DND-41 (cell line): Measurements from ENCODE around the gene STAG1.

Experiments
- ATAC-seq: fragments of 200-7000 bp; cut with Tn5 transposase; 3 replicates; pipeline ENCODE4 v1.9.1; 2021; ENCODE audit warnings: low read depth; ENCODE audit not compliant: insufficient read depth
- DNase-seq: peaks from one replicate; pipeline ENCODE4 v3.0.0-alpha.2; 2020
- H2AFZ ChIP-seq: 2 replicates; pipeline ENCODE4 v1.6.0; 2012; ENCODE audit warnings: low read depth, low read length
- H3K27ac ChIP-seq: 2 replicates; pipeline ENCODE4 v1.5.1; 2012; ENCODE audit warnings: low read length, inconsistent platforms
- H3K27me3 ChIP-seq: fragments of 200-600 bp; sonication (generic); 2 replicates; pipeline ENCODE4 v1.6.0; 2012; ENCODE audit warnings: low read length, mild to moderate bottlenecking, inconsistent platforms; ENCODE audit not compliant: insufficient read depth, poor library complexity
- H3K36me3 ChIP-seq: 2 replicates; pipeline ENCODE4 v1.5.1; 2012; ENCODE audit warnings: low read length, inconsistent platforms; ENCODE audit not compliant: insufficient read depth
- H3K4me1 ChIP-seq: 2 replicates; pipeline ENCODE4 v1.5.1; 2012; ENCODE audit warnings: mild to moderate bottlenecking, low read length; ENCODE audit not compliant: insufficient read depth
- H3K4me2 ChIP-seq: 2 replicates; pipeline ENCODE4 v1.6.0; 2012; ENCODE audit warnings: mild to moderate bottlenecking, moderate library complexity, low read length, inconsistent platforms; ENCODE audit not compliant: insufficient read depth
- H3K4me3 ChIP-seq, 2 experiments: fragments of 200-600 bp in 1 of 2; shearing (Covaris generic) in 1 of 2; 2 replicates each; pipeline ENCODE4 v1.5.1; 2012 to 2016; ENCODE audit warnings: inconsistent platforms in 2 of 2, low read length in 2 of 2, mild to moderate bottlenecking in 2 of 2, low read depth in 1 of 2, moderate library complexity in 1 of 2
- H3K79me2 ChIP-seq: 2 replicates; pipeline ENCODE4 v1.6.0; 2012; ENCODE audit warnings: low read length, inconsistent platforms; ENCODE audit not compliant: insufficient read depth
- H3K9ac ChIP-seq: 2 replicates; pipeline ENCODE4 v1.6.0; 2012; ENCODE audit warnings: low read depth, mild to moderate bottlenecking, inconsistent platforms, low read length, moderate library complexity
- H3K9me3 ChIP-seq: 2 replicates; pipeline ENCODE4 v1.5.1; 2012; ENCODE audit warnings: low read length, moderate library complexity, mild to moderate bottlenecking, inconsistent platforms; ENCODE audit not compliant: insufficient read depth, severe bottlenecking
- H4K20me1 ChIP-seq: 2 replicates; pipeline ENCODE4 v1.6.0; 2012; ENCODE audit warnings: low read length; ENCODE audit not compliant: insufficient read depth
- CTCF ChIP-seq: IDR thresholded peaks from 2 replicates; pipeline ENCODE4 v1.5.1; 2012; ENCODE audit warnings: borderline replicate concordance, low read length, moderate library complexity, mild to moderate bottlenecking; ENCODE audit not compliant: poor library complexity, severe bottlenecking; ENCODE audit errors: extremely low read depth
- EZH2 ChIP-seq: IDR thresholded peaks from 3 replicates; pipeline ENCODE4 v1.6.1; 2012; ENCODE audit warnings: borderline replicate concordance, low read depth, mild to moderate bottlenecking, moderate library complexity, low read length, inconsistent platforms; ENCODE audit not compliant: severe bottlenecking

Gene STAG1

GRCh38 chr3:136414476-136414875 is 337.7 kb downstream of the STAG1 start:
- Histone ChIP-seq H3K27ac (no peak overlapping the region), H3K9me3 (no peaks in the 10 kb centered on the region), H3K4me1 (no peaks in the 10 kb centered on the region), H3K27me3 (no peaks in the 10 kb centered on the region), H3K9ac (no peak overlapping the region), H3K4me2 (no peak overlapping the region), H3K36me3 (peaks cover 56% of the 10 kb centered on the region), H4K20me1 (no peaks in the 10 kb centered on the region), H3K4me3 (no peak overlapping the region), H2AFZ (no peak overlapping the region), H3K79me2 (no peaks in the 10 kb centered on the region)
- ATAC-seq: no peak
- TF ChIP-seq EZH2: no peak
- no peak for DNase-seq

GRCh38 chr3:136412307-136412706 is 339.9 kb downstream of the STAG1 start:
- ATAC-seq: no peak
- TF ChIP-seq EZH2: no peak
- no peak for TF ChIP-seq CTCF

GRCh38 chr3:136409549-136409948 is 342.6 kb downstream of the STAG1 start:
- no peaks in the 10 kb centered on the region for H3K9me3 ChIP-seq
- TF ChIP-seq EZH2: no peak
- DNase-seq: no peak
- H3K36me3 ChIP-seq: peaks cover 25% of the 10 kb centered on the region
- no peaks in the 10 kb centered on the region for H4K20me1 ChIP-seq
- no peak for ATAC-seq
- no peak overlapping the region for H3K4me2 ChIP-seq
- no peak overlapping the region for H3K27ac ChIP-seq
- H3K79me2 ChIP-seq: no peaks in the 10 kb centered on the region
- H3K9ac ChIP-seq: no peak overlapping the region
- H3K4me1 ChIP-seq: no peaks in the 10 kb centered on the region
- H3K4me3 ChIP-seq: no peak overlapping the region
- no peaks in the 10 kb centered on the region for H3K27me3 ChIP-seq
- H2AFZ ChIP-seq: no peak overlapping the region

More at GRCh38 chr3:136412307-136412706, 339.9 kb downstream of the STAG1 start:
- H3K4me3 ChIP-seq: no peak overlapping the region
- no peaks in the 10 kb centered on the region for H3K4me1 ChIP-seq
- no peak overlapping the region for H3K9ac ChIP-seq
- H3K4me2 ChIP-seq: no peak overlapping the region
- no peak for DNase-seq
- H3K79me2 ChIP-seq: no peaks in the 10 kb centered on the region
- no peaks in the 10 kb centered on the region for H3K9me3 ChIP-seq
- no peak overlapping the region for H3K27ac ChIP-seq
- no peaks in the 10 kb centered on the region for H3K27me3 ChIP-seq
- no peak overlapping the region for H2AFZ ChIP-seq
- peaks cover 40% of the 10 kb centered on the region for H3K36me3 ChIP-seq
- H4K20me1 ChIP-seq: no peaks in the 10 kb centered on the region

GRCh38 chr3:136404056-136404455 is 348.1 kb downstream of the STAG1 start:
- no peak overlapping the region for H2AFZ ChIP-seq

More at GRCh38 chr3:136404056-136404455, 348.1 kb downstream of the STAG1 start:
- ATAC-seq (no peak), DNase-seq (no peak)
- peaks cover 12% of the 10 kb centered on the region; the same call in 1 of the 2 replicates for H3K36me3 ChIP-seq
- no peak overlapping the region for H3K27ac ChIP-seq
- no peak for TF ChIP-seq CTCF
- no peak for TF ChIP-seq EZH2
- H3K4me3 ChIP-seq: no peak overlapping the region
- no peaks in the 10 kb centered on the region for H3K27me3 ChIP-seq
- H3K9me3 ChIP-seq: no peaks in the 10 kb centered on the region
- H3K9ac ChIP-seq: no peak overlapping the region
- H3K4me2 ChIP-seq: no peak overlapping the region
- H4K20me1 ChIP-seq: no peaks in the 10 kb centered on the region
- no peaks in the 10 kb centered on the region for H3K4me1 ChIP-seq
- no peaks in the 10 kb centered on the region for H3K79me2 ChIP-seq
